Ureter (tissue), 1 donor: ENCODE data around the gene ACER3. TPM values are rescaled to one million over a fixed set of nuclear protein-coding genes. Genes with fewer than 3 reads are reported as not detected.

Source experiments
- DNase-seq: peaks from one replicate; pipeline ENCODE4 v3.0.0-alpha.2; 2020; ENCODE audit warnings: low spot score
- total RNA-seq: library from RNA; stranded (reverse); gene quantifications from one replicate; pipeline ENCODE4 v1.2.4, GENCODE V29; 2023
- donor health status: DM: yes; HTN: yes; CAD: no.

ACER3 gene
- total RNA-seq, 1 donor from 2014 or later: 33.4 TPM

DNA sequence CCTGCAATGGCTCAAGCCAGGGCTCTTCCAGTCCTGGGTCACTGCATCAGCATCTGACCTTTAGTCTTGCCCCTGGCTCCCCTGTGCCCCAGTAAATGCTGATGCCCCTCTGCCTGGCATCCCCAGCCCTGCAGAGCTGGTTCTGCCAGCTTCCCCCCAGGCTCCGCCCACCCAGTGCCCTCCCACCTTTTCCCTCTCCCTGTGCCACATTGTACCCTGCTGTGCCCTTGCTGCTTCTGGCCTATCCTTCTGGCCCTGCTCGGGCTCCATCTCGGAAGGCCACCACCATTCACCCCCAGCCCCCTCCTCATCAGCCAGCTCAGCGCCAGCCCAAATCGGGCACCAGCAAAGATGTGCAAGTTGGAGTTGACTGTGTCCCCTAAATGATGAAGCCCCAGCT is 213.5 kb downstream of the ACER3 start:
- peak; percentile 69 for DNase-seq

DNA sequence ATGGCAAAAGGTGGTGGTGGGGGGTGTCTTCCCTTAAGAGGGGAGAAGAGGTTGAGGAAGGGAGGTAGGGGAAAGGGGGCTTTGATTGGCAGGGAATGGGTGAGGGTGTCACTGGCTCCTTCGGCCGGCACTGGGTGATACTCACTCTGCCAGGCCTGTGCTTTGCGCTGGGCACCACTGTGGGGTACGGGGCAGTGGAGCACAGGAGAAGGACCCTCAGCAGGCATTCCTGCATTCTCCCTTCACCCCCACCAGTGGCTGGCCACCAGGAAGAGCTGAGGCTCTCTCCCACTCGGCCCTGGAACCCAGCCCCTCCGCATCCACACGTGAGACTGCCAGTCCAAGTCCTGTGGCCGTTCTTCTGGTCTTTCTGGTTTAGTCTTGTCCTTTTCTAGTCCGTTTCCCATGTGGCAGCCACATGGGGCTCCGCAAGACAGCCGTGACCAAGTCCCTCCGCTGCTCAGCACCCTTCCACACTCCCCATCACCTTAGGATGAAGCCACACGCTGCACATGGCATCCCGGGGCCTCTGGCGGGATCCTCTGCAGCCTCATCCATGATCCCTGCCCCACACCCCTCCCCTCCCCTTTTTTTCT is 214.0 kb downstream of the ACER3 start:
- DNase-seq: peak; percentile 61

DNA sequence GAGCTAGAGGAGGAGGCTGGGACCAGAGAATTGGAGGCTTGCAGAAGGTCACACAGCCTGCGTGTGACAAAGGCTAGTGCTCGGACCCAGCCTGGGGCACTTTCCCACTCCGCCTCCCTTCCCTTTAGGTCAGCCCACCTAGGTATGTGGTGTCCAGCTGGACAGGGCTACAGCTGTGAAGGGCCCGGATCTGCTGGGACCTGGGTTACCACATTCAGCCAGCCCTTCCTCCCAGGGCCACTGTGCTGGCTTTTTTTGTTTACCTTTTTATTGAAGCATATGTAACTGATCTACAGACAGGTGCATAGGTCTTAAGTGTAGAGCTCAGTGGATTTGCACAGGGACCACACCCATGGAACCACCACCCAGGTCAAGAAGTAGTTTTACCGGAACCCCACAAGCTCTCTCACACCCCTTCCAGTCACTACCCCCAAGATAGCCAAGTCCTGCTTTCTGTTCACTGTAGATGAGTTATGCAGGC is 214.7 kb downstream of the ACER3 start:
- peak; percentile 45 for DNase-seq

Other genes starting within 250 kb of the ACER3 start
- 83.7 TPM for gene LRRC32, start 190.2 kb upstream of the ACER3 start, total RNA-seq
- 79.5 TPM for gene TSKU, start 77.6 kb upstream of the ACER3 start, total RNA-seq
- not detected for gene B3GNT6, start 173.5 kb downstream of the ACER3 start, total RNA-seq
- gene CAPN5, start 206.1 kb downstream of the ACER3 start, total RNA-seq: 143 TPM
- 9.6 TPM for gene OMP, start 241.9 kb downstream of the ACER3 start, total RNA-seq